GM19438 (cell line): ENCODE measurements around the gene MAP2K4.
"Not testable (repeated sequence)": the region's sequence is repeated elsewhere in the genome, so short reads cannot be mapped to it uniquely, and the experiment has no call there.

Experiments used
- ATAC-seq: cut with Tn5 transposase; IDR thresholded peaks from one replicate; pipeline ENCODE4 v1.9.1; 2021; ENCODE audit warnings: low read depth; ENCODE audit not compliant: unreplicated experiment

MAP2K4 gene

DNA sequence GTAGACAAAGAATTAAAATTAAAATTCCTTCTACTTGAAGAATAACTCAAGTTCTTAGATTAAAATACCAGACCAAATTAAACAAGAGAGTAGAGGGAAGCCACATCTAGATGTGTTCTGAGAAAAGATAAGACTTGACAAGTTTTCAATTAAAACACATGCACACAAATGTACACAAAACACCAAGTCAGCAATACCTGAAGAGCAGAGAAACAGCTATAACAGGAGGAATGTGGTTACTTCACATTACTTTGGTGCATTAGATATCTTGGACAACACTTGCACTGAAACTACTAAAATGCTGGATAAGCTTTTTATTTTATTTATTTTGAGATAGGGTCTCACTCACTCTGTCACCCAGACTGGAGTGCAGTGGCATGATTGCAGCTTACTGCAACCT lies 113.9 kb downstream of the MAP2K4 start:
- no peak for ATAC-seq

GRCh38 chr17:12136243-12136642 lies 115.6 kb downstream of the MAP2K4 start:
- no peak for ATAC-seq

DNA sequence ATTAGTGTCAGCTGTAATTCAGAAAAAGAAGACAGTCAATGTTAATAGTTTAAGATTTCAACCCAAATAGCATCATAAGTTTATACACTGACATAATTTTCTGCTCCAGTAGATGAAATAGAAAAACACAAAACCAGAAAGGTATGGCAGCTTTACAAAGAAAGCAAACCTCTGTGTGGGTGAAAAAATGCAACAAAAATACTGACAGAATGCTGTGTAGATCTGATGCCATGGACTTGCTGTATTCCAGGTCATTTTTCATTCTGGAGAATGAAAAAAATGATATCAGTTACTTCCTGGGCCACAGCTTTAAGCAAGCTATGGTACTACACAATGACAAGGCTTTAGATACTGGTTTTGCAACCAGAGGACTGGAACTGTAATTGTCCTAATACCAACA lies 116.0 kb downstream of the MAP2K4 start:
- no peak for ATAC-seq

GRCh38 chr17:12137859-12138258 lies 117.2 kb downstream of the MAP2K4 start:
- ATAC-seq: no peak

GRCh38 chr17:12140685-12141084 lies 120.0 kb downstream of the MAP2K4 start:
- no peak for ATAC-seq

DNA sequence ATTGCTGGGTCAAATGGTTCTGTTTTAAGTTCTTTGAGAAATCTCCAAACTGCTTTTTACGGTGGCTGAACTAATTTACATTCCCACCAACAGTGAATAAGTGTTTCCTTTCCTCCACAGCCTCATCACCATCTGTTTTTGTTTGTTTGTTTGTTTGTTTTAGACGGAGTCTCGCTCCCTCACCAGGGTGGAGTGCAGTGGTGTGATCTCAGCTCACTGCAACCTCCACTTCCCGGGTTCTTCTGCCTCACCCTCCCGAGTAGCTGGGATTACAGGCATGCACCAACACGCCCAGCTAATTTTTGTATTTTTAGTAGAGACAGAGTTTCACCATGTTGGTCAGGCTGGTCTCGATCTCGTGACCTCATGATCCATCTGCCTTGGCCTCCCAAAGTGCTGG lies 141.5 kb downstream of the MAP2K4 start:
- not testable (repeated sequence) for ATAC-seq

DNA sequence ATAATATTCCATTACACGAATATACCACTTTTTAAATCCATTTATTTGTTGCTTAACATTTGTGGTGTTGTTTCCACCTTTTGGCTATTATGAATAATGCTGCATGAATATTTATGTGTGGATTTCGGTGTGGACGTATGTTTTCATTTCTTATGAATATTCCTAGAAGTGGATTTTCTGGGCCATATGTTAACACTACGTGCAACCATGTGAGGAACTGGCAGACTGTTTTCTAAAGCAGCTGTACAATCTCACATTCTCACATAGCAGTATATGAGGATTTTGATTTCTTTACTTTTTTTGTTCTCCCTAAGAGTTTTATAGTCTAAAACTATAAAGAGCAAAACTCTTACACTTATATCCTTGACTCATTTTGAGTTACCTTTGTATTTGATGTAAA lies 143.4 kb downstream of the MAP2K4 start:
- ATAC-seq: no peak

- ATAC-seq: no peak
Measured at GRCh38 chr17:12178644-12179330, 158.1 kb downstream of the MAP2K4 start.

DNA sequence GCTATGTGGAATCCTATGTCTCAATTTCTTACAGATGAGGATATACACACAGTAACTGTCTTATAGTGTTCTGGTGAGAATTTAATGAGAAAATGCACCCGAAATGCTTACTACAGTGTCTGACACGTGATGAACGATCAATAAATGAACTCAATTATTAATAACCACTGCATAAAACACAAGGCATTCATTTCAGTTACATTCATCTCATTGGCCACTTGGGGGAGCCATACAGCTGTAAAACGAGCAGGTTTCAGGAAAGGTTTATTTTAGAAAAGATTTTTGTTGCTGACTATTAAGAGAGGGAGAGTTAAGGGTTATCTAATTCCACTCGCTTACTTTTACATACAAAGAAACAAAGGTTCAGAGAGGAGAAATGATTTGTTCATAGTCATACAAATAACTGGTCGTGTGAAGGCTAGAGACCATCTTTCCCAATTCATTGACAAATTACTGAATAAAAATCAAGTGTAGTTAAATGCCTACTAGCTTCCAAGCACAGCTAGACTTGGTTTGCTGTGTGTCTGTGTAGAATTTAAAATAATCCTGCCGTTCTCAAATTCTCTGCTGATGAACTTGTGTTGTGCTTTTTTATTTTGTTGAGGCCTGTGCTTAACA lies 160.1 kb downstream of the MAP2K4 start:
- ATAC-seq: no peak

DNA sequence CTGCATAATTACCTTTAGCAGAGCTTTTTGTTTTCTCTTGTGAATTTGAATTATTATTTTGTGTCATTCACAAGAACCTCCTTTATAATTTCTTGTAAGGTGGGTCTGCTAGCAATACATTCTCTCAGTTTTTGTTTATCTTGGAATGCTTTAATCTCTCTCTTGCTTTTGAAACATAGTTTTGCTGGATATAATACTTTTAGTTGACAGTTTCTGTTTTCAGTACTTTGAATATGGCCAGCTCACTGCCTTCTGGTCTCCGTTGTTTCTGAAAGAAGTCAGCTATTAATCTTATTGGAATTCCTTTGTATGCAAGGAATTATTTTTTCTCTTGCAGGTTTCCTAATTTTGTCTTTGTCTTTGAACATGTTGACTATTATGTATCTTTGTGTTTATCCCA lies 167.0 kb downstream of the MAP2K4 start:
- no peak for ATAC-seq

- no peak for ATAC-seq
Measured at GRCh38 chr17:12193144-12193735, 172.6 kb downstream of the MAP2K4 start.
